Measurements from ENCODE around the gene PBLD. TPM values are rescaled to one million over a fixed set of nuclear protein-coding genes. Genes with fewer than 3 reads are reported as not detected.
"Not testable (repeated sequence)": the region's sequence is repeated elsewhere in the genome, so short reads cannot be mapped to it uniquely, and the experiment has no call there.

PBLD gene
- polyA plus RNA-seq, 4 donors = 11.0 to 98.1 (median 69.1) TPM

GRCh38 chr10:68284062-68285001 is 48.4 kb downstream of the PBLD start:
- peak; percentile 26 to 56 (median 38) for DNase-seq (ENCODE audit: low read depth in 4 of 4, low spot score in 3 of 4)

- DNase-seq (ENCODE audit: low read depth in 4 of 4, low spot score in 3 of 4) = no peak
These were observed 52.0 kb downstream of the PBLD start for GRCh38 chr10:68280758-68281157.

GRCh38 chr10:68278906-68279753 is 53.6 kb downstream of the PBLD start:
- not testable (repeated sequence) for DNase-seq (ENCODE audit: low read depth in 4 of 4, low spot score in 3 of 4)

- DNase-seq (ENCODE audit: low read depth in 4 of 4, low spot score in 3 of 4) = not testable (repeated sequence)
These were observed 54.9 kb downstream of the PBLD start for GRCh38 chr10:68277814-68278213.

GRCh38 chr10:68276224-68276623 is 56.5 kb downstream of the PBLD start:
- no peak for DNase-seq (ENCODE audit: low read depth in 4 of 4, low spot score in 3 of 4)

GRCh38 chr10:68275600-68276126 is 57.1 kb downstream of the PBLD start:
- DNase-seq (ENCODE audit: low read depth in 4 of 4, low spot score in 3 of 4) = no peak

GRCh38 chr10:68272833-68273232 is 59.9 kb downstream of the PBLD start:
- no peak for DNase-seq (ENCODE audit: low read depth in 4 of 4, low spot score in 3 of 4)

GRCh38 chr10:68271196-68271882 is 61.4 kb downstream of the PBLD start:
- no peak for DNase-seq (ENCODE audit: low read depth in 4 of 4, low spot score in 3 of 4)

- no peak for DNase-seq (ENCODE audit: low read depth in 4 of 4, low spot score in 3 of 4)
These were observed 63.0 kb downstream of the PBLD start for GRCh38 chr10:68269562-68270290.

- no peak for DNase-seq (ENCODE audit: low read depth in 4 of 4, low spot score in 3 of 4)
These were observed 71.4 kb downstream of the PBLD start for GRCh38 chr10:68261132-68261856.

- peak in 1 of 4 donors; percentile 32 for DNase-seq (ENCODE audit: low read depth in 4 of 4, low spot score in 3 of 4)
These were observed 79.4 kb downstream of the PBLD start for GRCh38 chr10:68253346-68253745.

- no peak for DNase-seq (ENCODE audit: low read depth in 4 of 4, low spot score in 3 of 4)
These were observed 80.9 kb downstream of the PBLD start for GRCh38 chr10:68251625-68252495.

- DNase-seq (ENCODE audit: low read depth in 4 of 4, low spot score in 3 of 4) = no peak
These were observed 81.6 kb downstream of the PBLD start for GRCh38 chr10:68251151-68251550.

GRCh38 chr10:68249297-68249696 is 83.4 kb downstream of the PBLD start:
- no peak for DNase-seq (ENCODE audit: low read depth in 4 of 4, low spot score in 3 of 4)

- DNase-seq (ENCODE audit: low read depth in 4 of 4, low spot score in 3 of 4) = no peak
These were observed 84.8 kb downstream of the PBLD start for GRCh38 chr10:68247931-68248330.

GRCh38 chr10:68246397-68246796 is 86.3 kb downstream of the PBLD start:
- not testable (repeated sequence) for DNase-seq (ENCODE audit: low read depth in 4 of 4, low spot score in 3 of 4)

- no peak for DNase-seq (ENCODE audit: low read depth in 4 of 4, low spot score in 3 of 4)
These were observed 90.7 kb downstream of the PBLD start for GRCh38 chr10:68242051-68242450.

- no peak for DNase-seq (ENCODE audit: low read depth in 4 of 4, low spot score in 3 of 4)
These were observed 93.1 kb downstream of the PBLD start for GRCh38 chr10:68239596-68240150.

Measured in left renal pelvis (tissue), 4 donors.